HCT116 (cell line): Measurements from ENCODE around the gene LIN7A. TPM values are rescaled to one million over a fixed set of nuclear protein-coding genes. Genes with fewer than 3 reads are reported as not detected.

ENCODE experiments used
- ATAC-seq: fragments of 200-7000 bp; cut with Tn5 transposase; 2 replicates; pipeline ENCODE4 v1.9.1; 2020; ENCODE audit warnings: mild to moderate bottlenecking, moderate library complexity
- BruUV-seq: library from RNA; stranded (reverse); fragments of 400-500 nt; replicated peaks from 2 replicates; lab custom pipeline; 2021; lab: Mats Ljungman, UMichigan
- CTCF ChIA-PET: fragments of 300-600 bp; sonication (Branson Sonifier 250); formaldehyde crosslinking; loops from one replicate; lab custom pipeline; 2021; ENCODE audit warnings: antibody characterized with exemption; lab: Charles Lee
- POLR2A ChIA-PET: fragments of 300-600, 350-600 bp; sonication (Branson Sonifier 250); formaldehyde crosslinking; loops from one replicate; lab custom pipeline; 2021; ENCODE audit warnings: antibody characterized with exemption; lab: Charles Lee
- RAD21 ChIA-PET, 2 experiments: fragments of 300-600 bp; sonication (Branson Sonifier 250); formaldehyde crosslinking; loops; one replicate each; lab custom pipeline; 2023; ENCODE audit warnings: low total read pairs in 2 of 2; ENCODE audit not compliant: uncharacterized antibody in 2 of 2, unreplicated experiment in 2 of 2, low non-redundant PET in 1 of 2; lab: Charles Lee
- DNase-seq: peaks from one replicate; pipeline ENCODE4 v3.0.0-alpha.2; 2010; ENCODE audit warnings: low read depth, low spot score
- H2AFZ ChIP-seq: fragments of 200-600 bp; shearing (Covaris generic), sonication (generic); 2 replicates; pipeline ENCODE4 v1.6.1; 2017; ENCODE audit warnings: low read depth, mixed run types, mixed read lengths, antibody characterized with exemption, low read length; ENCODE audit not compliant: poor library complexity, severe bottlenecking
- H3K27ac ChIP-seq: 2 replicates; pipeline ENCODE4 v1.5.1; 2012; ENCODE audit warnings: low read depth, low read length
- H3K27me3 ChIP-seq: fragments of 200-600 bp; sonication (generic); 2 replicates; pipeline ENCODE4 v1.6.1; 2016; ENCODE audit warnings: mixed run types, low read length, mixed read lengths; ENCODE audit not compliant: insufficient read depth
- H3K36me3 ChIP-seq, 2 experiments: fragments of 200-500 bp in 1 of 2; fragments of 200-600 bp in 1 of 2; sonication (Bioruptor generic) in 1 of 2; sonication (generic) in 1 of 2; 2 replicates each; pipeline versions ENCODE4 v1.5.1 to v1.6.1; 2014 to 2016; ENCODE audit warnings: low read length in 2 of 2, inconsistent platforms in 1 of 2, mixed read lengths in 1 of 2, mixed run types in 1 of 2; ENCODE audit not compliant: insufficient read depth in 2 of 2, control insufficient read depth in 1 of 2
- H3K4me1 ChIP-seq, 2 experiments: fragments of 200-600 bp in 1 of 2; sonication (generic) in 1 of 2; 2 replicates each; pipeline versions ENCODE4 v1.5.1 to v1.6.1; 2012 to 2017; ENCODE audit warnings: low read length in 2 of 2, inconsistent platforms in 1 of 2, mild to moderate bottlenecking in 1 of 2, mixed read lengths in 1 of 2, mixed run types in 1 of 2, moderate library complexity in 1 of 2; ENCODE audit not compliant: insufficient read depth in 2 of 2, control insufficient read depth in 1 of 2
- H3K4me2 ChIP-seq: fragments of 200-600 bp; sonication (generic); 2 replicates; pipeline ENCODE4 v1.6.1; 2017; ENCODE audit warnings: mixed run types, low read length, mixed read lengths
- H3K4me3 ChIP-seq, 2 experiments: fragments of 200-600 bp in 1 of 2; sonication (generic) in 1 of 2; replicated peaks in 1 of 2; 2 replicates each; pipeline ENCODE4 v1.5.1; 2011 to 2016; ENCODE audit warnings: low read length in 2 of 2, control low read depth in 1 of 2, low read depth in 1 of 2, mild to moderate bottlenecking in 1 of 2, mixed read lengths in 1 of 2, mixed run types in 1 of 2
- H3K79me2 ChIP-seq: fragments of 200-600 bp; sonication (generic); 2 replicates; pipeline ENCODE4 v1.6.1; 2017; ENCODE audit warnings: mild to moderate bottlenecking, mixed run types, low read length, moderate library complexity, mixed read lengths; ENCODE audit not compliant: insufficient read depth
- H3K9ac ChIP-seq: fragments of 200-600 bp; sonication (generic); 2 replicates; pipeline ENCODE4 v1.6.1; 2016; ENCODE audit warnings: low read length, mixed read lengths
- H3K9me2 ChIP-seq: fragments of 200-600 bp; sonication (generic), shearing (Covaris generic); 2 replicates; pipeline ENCODE4 v1.6.1; 2017; ENCODE audit warnings: mixed run types, mild to moderate bottlenecking, moderate library complexity; ENCODE audit not compliant: insufficient read depth
- H3K9me3 ChIP-seq, 2 experiments: fragments of 200-500 bp in 1 of 2; fragments of 200-600 bp in 1 of 2; sonication (Bioruptor generic) in 1 of 2; sonication (generic) in 1 of 2; 2 replicates each; pipeline ENCODE4 v1.6.1; 2014 to 2017; ENCODE audit warnings: low read length in 2 of 2, mixed read lengths in 2 of 2, inconsistent platforms in 1 of 2, low read depth in 1 of 2, mild to moderate bottlenecking in 1 of 2, mixed run types in 1 of 2, moderate library complexity in 1 of 2; ENCODE audit not compliant: control insufficient read depth in 1 of 2, insufficient read depth in 1 of 2
- H4K20me1 ChIP-seq: fragments of 200-600 bp; sonication (generic), shearing (Covaris generic); 2 replicates; pipeline ENCODE4 v1.6.1; 2017; ENCODE audit warnings: mixed run types, mild to moderate bottlenecking, moderate library complexity; ENCODE audit not compliant: insufficient read depth
- CBX3 ChIP-seq: IDR thresholded peaks from 2 replicates; pipeline ENCODE4 v1.6.1; 2012; ENCODE audit warnings: low read depth
- CEBPB ChIP-seq: IDR thresholded peaks from 2 replicates; pipeline ENCODE4 v1.6.1; 2012; ENCODE audit warnings: low read depth
- CTCF ChIP-seq, 3 experiments: fragments of 200-600 bp in 1 of 3; sonication (generic) in 1 of 3; IDR thresholded peaks in 2 of 3; conservative IDR thresholded peaks in 1 of 3; 2 replicates each; pipeline ENCODE4 v1.5.1; 2012 to 2017; ENCODE audit warnings: low read depth in 2 of 3, low read length in 2 of 3, antibody characterized with exemption in 1 of 3, borderline replicate concordance in 1 of 3, control low read depth in 1 of 3, mild to moderate bottlenecking in 1 of 3, mixed read lengths in 1 of 3, mixed run types in 1 of 3, moderate library complexity in 1 of 3; ENCODE audit not compliant: insufficient read depth in 1 of 3
- ELF1 ChIP-seq: IDR thresholded peaks from 2 replicates; pipeline ENCODE4 v1.6.1; 2012; ENCODE audit warnings: low read depth, borderline replicate concordance
- EZH2 ChIP-seq: fragments of 200-600 bp; sonication (generic); IDR thresholded peaks from 2 replicates; pipeline ENCODE4 v1.6.1; 2017; ENCODE audit warnings: antibody characterized with exemption, mixed run types
- EZH2phosphoT487 ChIP-seq: fragments of 200-600 bp; IDR thresholded peaks from 2 replicates; pipeline ENCODE4 v1.6.1; 2018; ENCODE audit warnings: antibody characterized with exemption, borderline replicate concordance
- FOSL1 ChIP-seq: IDR thresholded peaks from 2 replicates; pipeline ENCODE4 v1.6.1; 2012; ENCODE audit warnings: low read depth
- JUND ChIP-seq: IDR thresholded peaks from 2 replicates; pipeline ENCODE4 v1.6.1; 2012
- MAX ChIP-seq: IDR thresholded peaks from 2 replicates; pipeline ENCODE4 v1.6.1; 2012
- POLR2A ChIP-seq: IDR thresholded peaks from 2 replicates; pipeline ENCODE4 v1.7.0; 2011; ENCODE audit warnings: borderline replicate concordance; ENCODE audit not compliant: insufficient read depth, insufficient read length; ENCODE audit errors: extremely low read depth
- POLR2AphosphoS5 ChIP-seq: IDR thresholded peaks from 2 replicates; pipeline ENCODE4 v1.6.1; 2011; ENCODE audit warnings: mild to moderate bottlenecking, low read depth, low read length, moderate library complexity
- RAD21 ChIP-seq: IDR thresholded peaks from 2 replicates; pipeline ENCODE4 v1.6.1; 2012; ENCODE audit warnings: low read depth, mild to moderate bottlenecking
- REST ChIP-seq: IDR thresholded peaks from 2 replicates; pipeline ENCODE4 v1.6.1; 2012; ENCODE audit warnings: low read depth
- SRF ChIP-seq: IDR thresholded peaks from 2 replicates; pipeline ENCODE4 v1.6.1; 2012; ENCODE audit warnings: low read depth
- TCF7L2 ChIP-seq: IDR thresholded peaks from 2 replicates; pipeline ENCODE4 v1.7.0; 2011; ENCODE audit warnings: borderline replicate concordance, inconsistent platforms; ENCODE audit not compliant: insufficient read depth, insufficient read length; ENCODE audit errors: extremely low read depth
- ZFX ChIP-seq: fragments of 450-650 bp; IDR thresholded peaks from 2 replicates; pipeline ENCODE4 v1.6.1; 2017
- ZNF274 ChIP-seq: fragments of 200-500 bp; sonication (Bioruptor generic); IDR thresholded peaks from 2 replicates; pipeline ENCODE4 v1.6.1; 2014; ENCODE audit warnings: mild to moderate bottlenecking, low read depth, low read length, inconsistent platforms
- intact Hi-C: fragments of 100-400 bp; cut with micrococcal nuclease; formaldehyde crosslinking; loops from 2 replicates; pipeline ENCODE4 v1.10.0; 2022
- total RNA-seq: library from RNA; stranded (reverse); gene quantifications from one replicate; pipeline ENCODE4 v1.2.1, GENCODE V29; 2021; ENCODE audit not compliant: unreplicated experiment

Gene LIN7A
- total RNA-seq, 1 experiment from 2014 or later: 1.5 TPM

GRCh38 chr12:80967565-80967964, 29.8 kb upstream of the LIN7A start (continued):
- TF ChIP-seq TCF7L2: no peak
- TF ChIP-seq RAD21: no peak
- no peak for TF ChIP-seq ZFX
- no peak for TF ChIP-seq ZNF274

GRCh38 chr12:80966001-80966400, 28.3 kb upstream of the LIN7A start:
- no TSS peak for BruUV-seq
- DNase-seq: no peak
- H3K4me3 ChIP-seq: no peak overlapping the region
- POLR2A ChIA-PET: no interaction called here
- intact Hi-C loops: no loop called here
- no peaks in the 10 kb centered on the region for H3K9me3 ChIP-seq
- no peaks in the 10 kb centered on the region for H4K20me1 ChIP-seq
- H3K4me2 ChIP-seq: no peak overlapping the region
- TF ChIP-seq SRF (no peak), TCF7L2 (no peak), JUND (no peak), EZH2 (no peak), FOSL1 (no peak), CEBPB (no peak), ELF1 (no peak), EZH2phosphoT487 (no peak)
- TF ChIP-seq, all 23 proteins: peak for 0
- no peak; the same call in 1 of the 2 replicates for ATAC-seq
- Histone ChIP-seq H3K9me2 (no peaks in the 10 kb centered on the region), H3K4me1 (no peaks in the 10 kb centered on the region), H3K27ac (no peak overlapping the region), H3K36me3 (no peaks in the 10 kb centered on the region), H3K27me3 (no peaks in the 10 kb centered on the region), H3K9ac (no peak overlapping the region), H3K79me2 (no peaks in the 10 kb centered on the region), H2AFZ (no peak overlapping the region)
- RAD21 ChIA-PET: no interaction called here
- CTCF ChIA-PET: no interaction called here

- Histone ChIP-seq H3K9me2 (no peaks in the 10 kb centered on the region), H3K36me3 (no peaks in the 10 kb centered on the region), H3K9me3 (no peaks in the 10 kb centered on the region), H3K27ac (no peak overlapping the region), H2AFZ (no peak overlapping the region), H4K20me1 (no peaks in the 10 kb centered on the region), H3K27me3 (no peaks in the 10 kb centered on the region), H3K4me1 (no peaks in the 10 kb centered on the region), H3K9ac (no peak overlapping the region), H3K4me2 (no peak overlapping the region), H3K4me3 (no peak overlapping the region), H3K79me2 (no peaks in the 10 kb centered on the region)
- BruUV-seq: no TSS peak
- ATAC-seq: no peak
- ChIA-PET POLR2A (no interaction called here), CTCF (no interaction called here), RAD21 (no interaction called here)
- intact Hi-C loops: no loop called here
- no peak for DNase-seq
- no peak for TF ChIP-seq CBX3
- TF ChIP-seq FOSL1: no peak
- TF ChIP-seq RAD21: no peak
- no peak for TF ChIP-seq POLR2AphosphoS5
- TF ChIP-seq REST: no peak
- no peak for TF ChIP-seq CTCF (IDR thresholded peaks at IDR 0.05 in 2 of 3, conservative IDR thresholded peaks at IDR 0.05 in 1 of 3; ENCODE audit: borderline replicate concordance in 1 of 3, insufficient read depth in 1 of 3, low read depth in 2 of 3, low read length in 2 of 3)
- no peak for TF ChIP-seq POLR2A
- no peak for TF ChIP-seq ZFX
- TF ChIP-seq MAX: no peak
These were observed 20.4 kb upstream of the LIN7A start for GRCh38 chr12:80958162-80958561.
